ENCODE data around the gene OCA2.

DNA sequence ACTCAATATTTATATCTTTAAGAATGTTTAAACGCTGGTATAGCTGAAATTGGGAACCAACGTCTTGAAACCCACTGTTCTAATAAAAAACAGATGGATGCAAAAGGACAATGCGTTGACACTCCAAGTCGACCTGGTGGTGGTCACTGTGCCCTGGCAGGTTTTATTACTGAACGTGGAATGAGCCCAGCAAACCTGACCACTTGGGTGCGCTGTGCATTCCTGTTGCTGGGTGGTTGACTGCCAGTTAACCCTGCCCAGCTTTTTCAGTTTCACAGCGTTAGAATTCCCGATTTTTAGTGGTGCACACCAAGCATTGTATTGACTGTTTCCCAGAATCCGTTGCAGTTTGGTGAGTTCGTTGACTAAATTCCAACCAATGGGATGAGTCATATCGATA lies 384.4 kb downstream of the OCA2 start:
- no peak for TF ChIP-seq EZH2 (IDR thresholded peaks at IDR 0.05; ENCODE audit: borderline replicate concordance, low read length)
- TF ChIP-seq, protein P1, sequence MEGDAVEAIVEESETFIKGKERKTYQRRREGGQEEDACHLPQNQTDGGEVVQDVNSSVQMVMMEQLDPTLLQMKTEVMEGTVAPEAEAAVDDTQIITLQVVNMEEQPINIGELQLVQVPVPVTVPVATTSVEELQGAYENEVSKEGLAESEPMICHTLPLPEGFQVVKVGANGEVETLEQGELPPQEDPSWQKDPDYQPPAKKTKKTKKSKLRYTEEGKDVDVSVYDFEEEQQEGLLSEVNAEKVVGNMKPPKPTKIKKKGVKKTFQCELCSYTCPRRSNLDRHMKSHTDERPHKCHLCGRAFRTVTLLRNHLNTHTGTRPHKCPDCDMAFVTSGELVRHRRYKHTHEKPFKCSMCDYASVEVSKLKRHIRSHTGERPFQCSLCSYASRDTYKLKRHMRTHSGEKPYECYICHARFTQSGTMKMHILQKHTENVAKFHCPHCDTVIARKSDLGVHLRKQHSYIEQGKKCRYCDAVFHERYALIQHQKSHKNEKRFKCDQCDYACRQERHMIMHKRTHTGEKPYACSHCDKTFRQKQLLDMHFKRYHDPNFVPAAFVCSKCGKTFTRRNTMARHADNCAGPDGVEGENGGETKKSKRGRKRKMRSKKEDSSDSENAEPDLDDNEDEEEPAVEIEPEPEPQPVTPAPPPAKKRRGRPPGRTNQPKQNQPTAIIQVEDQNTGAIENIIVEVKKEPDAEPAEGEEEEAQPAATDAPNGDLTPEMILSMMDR (IDR thresholded peaks at IDR 0.05; ENCODE audit: low read length) = no peak
